ENCODE data around the gene NTM. TPM values are rescaled to one million over a fixed set of nuclear protein-coding genes. Genes with fewer than 3 reads are reported as not detected.

The NTM gene
- total and polyA plus RNA-seq, 2 of the 8 experiments (the other 6 are each of a cell fraction or from before 2014, with no cell fraction given): 13.4 to 20.0 TPM

DNA sequence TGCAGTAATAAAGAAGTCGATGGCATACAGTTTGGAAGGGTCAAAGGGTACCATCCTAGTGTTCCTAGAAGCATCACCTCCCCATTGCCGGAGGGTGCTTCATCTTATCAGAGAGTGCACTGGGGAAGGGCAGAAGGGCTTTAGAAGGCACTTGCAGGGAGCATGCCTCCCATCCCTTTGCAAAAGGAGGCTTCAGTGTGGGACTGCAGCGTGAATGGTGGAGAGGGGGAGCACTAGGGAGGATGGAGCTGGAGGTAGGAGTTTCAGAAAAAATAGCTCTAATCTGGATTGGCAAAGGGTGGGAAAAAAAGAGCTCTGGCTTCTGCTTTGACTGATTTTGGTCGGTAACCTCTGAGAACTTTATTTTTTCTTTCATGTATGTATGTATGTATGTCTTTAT, 5.0 kb downstream of the NTM start (continued):
- no peak for TF ChIP-seq POLR2AphosphoS5 (IDR thresholded peaks at IDR 0.05; ENCODE audit: low read depth, low read length)
- TF ChIP-seq E2F6 (IDR thresholded peaks at IDR 0.05): no peak
- TF ChIP-seq GABPA (IDR thresholded peaks at IDR 0.05; ENCODE audit: borderline replicate concordance, insufficient read depth, low read length): no peak
